ENCODE data around the gene NPC1L1. TPM values are rescaled to one million over a fixed set of nuclear protein-coding genes. Genes with fewer than 3 reads are reported as not detected.

Gene NPC1L1, protein sequence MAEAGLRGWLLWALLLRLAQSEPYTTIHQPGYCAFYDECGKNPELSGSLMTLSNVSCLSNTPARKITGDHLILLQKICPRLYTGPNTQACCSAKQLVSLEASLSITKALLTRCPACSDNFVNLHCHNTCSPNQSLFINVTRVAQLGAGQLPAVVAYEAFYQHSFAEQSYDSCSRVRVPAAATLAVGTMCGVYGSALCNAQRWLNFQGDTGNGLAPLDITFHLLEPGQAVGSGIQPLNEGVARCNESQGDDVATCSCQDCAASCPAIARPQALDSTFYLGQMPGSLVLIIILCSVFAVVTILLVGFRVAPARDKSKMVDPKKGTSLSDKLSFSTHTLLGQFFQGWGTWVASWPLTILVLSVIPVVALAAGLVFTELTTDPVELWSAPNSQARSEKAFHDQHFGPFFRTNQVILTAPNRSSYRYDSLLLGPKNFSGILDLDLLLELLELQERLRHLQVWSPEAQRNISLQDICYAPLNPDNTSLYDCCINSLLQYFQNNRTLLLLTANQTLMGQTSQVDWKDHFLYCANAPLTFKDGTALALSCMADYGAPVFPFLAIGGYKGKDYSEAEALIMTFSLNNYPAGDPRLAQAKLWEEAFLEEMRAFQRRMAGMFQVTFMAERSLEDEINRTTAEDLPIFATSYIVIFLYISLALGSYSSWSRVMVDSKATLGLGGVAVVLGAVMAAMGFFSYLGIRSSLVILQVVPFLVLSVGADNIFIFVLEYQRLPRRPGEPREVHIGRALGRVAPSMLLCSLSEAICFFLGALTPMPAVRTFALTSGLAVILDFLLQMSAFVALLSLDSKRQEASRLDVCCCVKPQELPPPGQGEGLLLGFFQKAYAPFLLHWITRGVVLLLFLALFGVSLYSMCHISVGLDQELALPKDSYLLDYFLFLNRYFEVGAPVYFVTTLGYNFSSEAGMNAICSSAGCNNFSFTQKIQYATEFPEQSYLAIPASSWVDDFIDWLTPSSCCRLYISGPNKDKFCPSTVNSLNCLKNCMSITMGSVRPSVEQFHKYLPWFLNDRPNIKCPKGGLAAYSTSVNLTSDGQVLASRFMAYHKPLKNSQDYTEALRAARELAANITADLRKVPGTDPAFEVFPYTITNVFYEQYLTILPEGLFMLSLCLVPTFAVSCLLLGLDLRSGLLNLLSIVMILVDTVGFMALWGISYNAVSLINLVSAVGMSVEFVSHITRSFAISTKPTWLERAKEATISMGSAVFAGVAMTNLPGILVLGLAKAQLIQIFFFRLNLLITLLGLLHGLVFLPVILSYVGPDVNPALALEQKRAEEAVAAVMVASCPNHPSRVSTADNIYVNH (N-terminal part only)
- 0.18 TPM in 1 of 2 replicates, not detected in the other for total RNA-seq

DNA sequence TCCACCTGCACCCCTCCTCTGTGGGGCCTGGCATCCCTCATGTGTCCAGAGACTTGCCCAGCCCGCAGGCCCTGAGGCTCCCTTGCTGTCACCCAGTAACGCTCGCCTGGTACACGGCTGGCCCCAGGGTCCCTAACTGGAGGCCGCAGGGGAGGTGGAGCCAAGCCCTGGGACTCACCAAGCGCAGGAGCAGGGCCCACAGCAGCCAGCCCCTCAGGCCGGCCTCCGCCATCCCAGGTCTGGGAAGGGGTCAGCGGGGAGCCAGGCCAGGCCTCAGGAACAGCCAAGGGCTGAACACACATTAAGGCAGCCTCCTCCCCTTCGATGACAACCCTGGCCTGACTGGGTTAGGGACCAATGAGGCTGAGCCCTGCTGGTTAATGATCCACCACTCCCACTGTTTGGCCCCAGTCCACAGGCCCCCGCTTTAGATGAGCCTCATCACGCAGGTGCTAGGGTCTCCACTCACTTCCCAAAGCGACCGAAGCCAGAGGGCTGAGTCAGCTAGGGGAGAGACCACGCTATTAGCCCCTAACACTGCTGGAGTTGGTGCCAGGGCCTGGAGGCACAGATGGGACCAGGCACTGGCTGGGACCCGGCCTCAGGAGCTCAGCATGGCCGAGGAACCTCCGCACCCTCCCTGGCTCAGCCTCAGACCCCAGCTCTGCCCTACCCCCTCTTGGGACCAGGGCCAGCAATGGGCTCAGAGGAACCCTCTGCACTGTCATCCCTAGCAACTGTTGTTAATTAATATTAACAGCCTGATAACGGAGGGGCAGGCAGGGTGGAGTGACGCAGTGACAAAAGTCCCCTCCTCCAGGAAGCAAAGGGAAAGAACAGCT lies at the start of gene NPC1L1:
Gene NPC1L1 (minus strand): TSS at position 303 of the 842 bp plus-strand sequence. CDS start 71 bp downstream, at position 232.

DNA sequence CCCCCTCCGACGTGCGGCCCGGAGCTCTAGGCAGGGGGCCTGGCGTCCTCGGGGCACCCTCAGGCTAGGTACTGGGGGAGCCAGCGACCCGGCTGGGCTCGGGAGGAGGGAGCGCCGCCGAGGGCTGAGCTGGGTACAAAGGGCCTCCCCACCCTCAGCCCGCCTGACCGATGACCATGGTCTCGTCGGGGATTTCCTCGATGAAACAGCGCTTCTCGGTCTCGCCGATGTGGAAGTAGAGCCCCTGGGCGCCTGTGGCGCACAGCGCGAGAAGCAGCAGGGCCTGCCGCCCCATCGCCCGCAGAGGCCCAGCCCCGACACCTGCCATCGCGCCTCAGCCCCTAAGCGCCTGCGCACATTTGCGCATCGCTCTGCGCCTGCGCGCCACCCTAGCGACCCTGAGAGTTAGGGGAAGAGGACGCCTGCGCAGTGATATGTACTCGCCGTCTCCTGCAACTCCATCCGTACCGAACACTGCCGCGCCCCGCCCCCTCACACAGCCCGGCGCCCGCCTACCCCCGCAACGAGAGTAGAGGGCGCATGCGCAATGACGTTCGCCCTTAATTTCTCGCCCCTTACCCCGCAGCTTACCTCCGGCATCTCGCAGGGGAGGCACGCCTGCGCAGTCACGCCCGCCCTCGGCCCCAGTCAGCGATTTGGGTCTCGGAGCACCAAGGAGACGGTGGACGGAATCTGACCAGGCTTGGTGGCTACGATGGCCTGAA lies 40.9 kb upstream of the NPC1L1 start, which contains the start of gene TMED4:
Gene TMED4 (minus strand): TSS at position 353 of the 725 bp plus-strand sequence. CDS start 25 bp downstream, at position 328.

DNA sequence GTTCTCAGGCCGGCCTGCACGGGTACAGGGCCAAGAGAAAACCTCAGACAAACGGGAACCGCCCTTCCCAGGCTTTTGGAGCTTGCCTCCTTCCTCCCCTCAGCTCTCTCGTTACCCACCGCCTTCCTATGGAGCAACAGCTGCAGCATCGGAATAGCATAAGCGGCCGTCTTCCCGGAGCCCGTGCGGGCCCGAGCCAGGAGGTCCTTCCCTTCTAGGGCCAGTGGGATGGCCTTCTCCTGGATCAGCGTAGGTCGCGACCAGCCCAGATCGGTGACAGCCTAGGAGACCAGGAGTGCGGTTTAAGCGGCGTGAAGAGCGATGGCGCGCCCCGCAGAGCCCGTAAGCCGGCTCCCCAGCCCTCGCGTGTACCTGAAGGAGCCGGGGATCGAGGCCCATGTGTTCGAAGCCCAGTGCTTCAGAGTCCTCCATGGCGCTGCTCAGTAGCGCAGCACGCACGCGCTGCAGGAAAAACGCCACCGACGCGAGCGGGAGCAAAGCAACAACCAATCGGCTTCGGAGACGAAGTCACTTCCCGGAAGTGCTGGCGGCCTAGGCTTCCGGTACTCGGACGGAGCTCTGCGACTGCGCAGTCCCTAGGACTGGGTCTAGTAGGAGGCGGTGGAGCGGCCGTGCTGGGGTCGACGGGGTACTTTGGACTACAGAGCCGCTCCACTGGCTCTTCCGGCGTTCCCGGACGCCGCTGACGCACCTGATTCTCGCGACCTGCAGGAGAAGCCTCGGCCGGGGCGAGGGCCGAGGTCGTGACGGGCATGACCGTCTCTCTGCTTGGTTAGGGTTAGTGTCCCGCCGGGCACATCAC lies 32.5 kb upstream of the NPC1L1 start, which contains the start of gene DDX56:
Gene DDX56 (minus strand): TSS at position 445 of the 823 bp plus-strand sequence. CDS start 13 bp downstream, at position 432.

DNA sequence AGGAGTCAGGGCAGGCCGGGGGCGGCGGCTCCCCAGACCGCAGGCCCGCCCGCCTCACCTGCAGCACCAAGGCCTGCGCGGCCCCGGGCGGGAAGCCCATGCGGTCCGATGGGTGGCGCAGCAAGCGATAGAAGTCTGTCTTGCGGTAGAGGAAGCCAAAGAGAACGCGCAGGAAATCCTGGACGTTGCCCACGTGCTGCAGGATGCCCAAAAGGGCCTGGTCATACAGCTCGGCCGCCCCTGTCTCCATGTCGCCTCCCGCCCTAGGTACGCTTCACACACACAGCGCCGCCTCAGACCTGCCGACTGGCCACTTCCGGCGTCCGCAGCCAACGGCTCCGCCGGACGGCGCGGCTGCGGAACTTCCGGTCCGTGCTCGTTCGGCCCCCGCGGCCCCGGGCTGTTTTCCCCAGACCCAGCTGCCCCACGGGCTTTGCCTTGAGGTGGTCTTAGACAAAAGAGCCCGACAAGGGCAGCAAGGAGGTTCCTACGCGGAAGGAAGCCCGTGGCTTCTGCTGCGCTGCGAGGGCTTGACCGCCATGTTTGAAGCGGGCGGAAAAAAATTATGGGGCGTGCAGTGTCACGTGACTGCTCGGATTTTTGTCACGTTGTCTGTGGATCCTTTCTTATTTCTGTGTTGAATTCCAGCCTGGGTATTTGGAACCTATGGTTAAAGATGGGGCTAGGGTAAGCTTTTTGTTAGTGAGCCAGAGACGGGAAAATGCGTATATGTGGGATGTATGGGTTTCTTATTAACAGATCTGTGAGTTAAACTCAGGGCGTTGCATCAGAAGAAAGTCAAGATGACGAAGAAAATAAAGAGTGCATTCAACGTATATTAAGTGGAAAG lies 50.6 kb downstream of the NPC1L1 start, which contains the start of gene NUDCD3:
Gene NUDCD3 (minus strand): TSS at position 308 of the 850 bp plus-strand sequence. CDS start 58 bp downstream, at position 250.

Other genes starting within 250 kb of the NPC1L1 start
- 0.36 and 0.97 TPM in 2 replicates for gene CAMK2B, start 215.7 kb downstream of the NPC1L1 start, total RNA-seq
- 36.9 and 37.9 TPM in 2 replicates for gene NUDCD3, start 50.7 kb downstream of the NPC1L1 start, total RNA-seq
- gene DDX56, start 32.6 kb upstream of the NPC1L1 start, total RNA-seq = 59.8 and 60.9 TPM in 2 replicates
- gene TMED4, start 40.9 kb upstream of the NPC1L1 start, total RNA-seq = 96.8 and 119 TPM in 2 replicates
- gene OGDH, start 65.3 kb upstream of the NPC1L1 start, total RNA-seq = 58.9 and 69.7 TPM in 2 replicates
- gene ZMIZ2, start 207.5 kb upstream of the NPC1L1 start, total RNA-seq = 11.7 TPM in 2 replicates